ENCODE data around the gene TCF4.

The TCF4 gene

DNA sequence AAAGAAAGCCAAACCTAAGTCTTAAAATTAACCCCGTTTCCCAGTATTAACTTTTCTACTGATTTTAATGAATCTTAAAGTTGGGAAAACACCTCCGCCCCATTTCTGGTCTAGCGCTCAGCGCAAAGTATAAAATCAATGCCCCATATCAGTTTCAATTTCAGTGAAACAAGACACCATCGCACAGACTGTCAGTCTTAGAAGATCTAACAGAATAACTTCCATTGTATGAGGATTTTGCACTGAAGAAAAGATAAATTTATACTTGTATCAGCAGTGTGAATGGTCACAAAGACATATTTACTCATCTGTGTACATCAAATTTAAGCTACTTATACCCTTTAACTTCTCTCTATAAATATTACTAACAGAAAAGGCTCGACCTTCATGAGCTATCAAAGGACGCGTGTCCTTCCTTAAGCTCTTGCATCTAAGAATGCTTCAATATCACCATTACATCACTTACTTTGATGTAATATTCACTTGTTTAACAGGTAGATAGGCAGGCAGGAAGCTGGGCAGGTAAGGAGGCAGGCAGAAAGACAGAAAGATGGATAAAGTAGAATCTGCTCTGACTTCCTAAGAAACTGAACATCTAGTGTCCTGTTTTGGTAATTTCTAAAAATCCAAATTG is 183.0 kb downstream of the TCF4 start:
- DNase-seq: no peak

DNA sequence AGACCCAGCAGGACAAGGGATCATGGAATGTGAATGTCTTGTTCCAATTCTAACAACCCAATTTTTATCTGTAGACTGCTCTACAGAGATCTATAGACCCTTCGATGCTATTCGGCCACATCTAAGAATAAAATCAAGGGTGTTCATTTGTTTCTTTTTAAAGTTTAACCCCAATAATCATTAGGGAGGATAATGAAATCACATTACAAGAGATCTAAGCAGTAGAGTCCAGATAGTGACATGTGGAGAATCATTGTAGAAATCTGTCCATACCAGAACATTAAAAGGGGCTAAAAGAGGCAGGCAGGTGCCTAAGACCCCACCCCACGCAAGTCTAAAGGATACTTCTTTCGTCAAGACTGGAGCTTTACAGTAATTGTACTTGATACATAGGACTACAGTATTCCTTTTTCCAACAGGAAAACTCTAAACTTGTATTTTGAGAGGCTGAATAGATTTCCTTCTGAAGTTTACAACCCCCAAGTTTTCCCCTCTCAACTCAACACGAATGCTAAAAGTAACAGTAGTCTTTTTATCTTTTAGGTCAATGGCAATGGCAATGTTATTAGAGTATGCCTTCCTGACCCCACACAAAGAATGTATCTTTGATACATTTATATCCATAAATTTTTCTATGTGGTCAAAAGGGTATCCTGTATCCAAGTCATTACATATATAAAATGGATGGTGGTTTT is 183.7 kb downstream of the TCF4 start:
- no peak for DNase-seq

DNA sequence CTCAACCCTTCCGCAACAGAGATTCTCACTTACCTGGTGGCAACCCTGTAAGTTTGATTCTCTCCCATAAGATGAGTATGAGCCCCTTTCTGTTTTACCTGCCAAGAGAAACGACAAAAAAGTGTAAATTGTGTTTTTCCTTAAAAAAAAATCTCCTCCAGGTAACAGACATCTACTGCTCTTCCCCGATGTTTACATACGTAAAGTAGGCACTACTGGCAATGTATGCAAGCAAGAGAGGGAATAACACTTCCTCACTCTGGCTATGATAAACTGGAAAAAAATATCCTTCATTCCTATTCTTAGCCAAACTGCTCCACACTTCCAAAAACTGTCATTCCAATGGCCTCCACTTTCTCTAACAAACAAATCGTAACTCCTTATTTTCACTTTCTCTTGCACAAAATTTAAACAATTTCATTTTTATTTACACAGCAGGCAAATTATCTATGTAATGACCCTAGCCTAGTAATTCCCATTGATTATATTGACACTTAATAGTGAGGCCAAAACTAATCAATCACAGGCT is 184.5 kb downstream of the TCF4 start:
- no peak for DNase-seq

DNA sequence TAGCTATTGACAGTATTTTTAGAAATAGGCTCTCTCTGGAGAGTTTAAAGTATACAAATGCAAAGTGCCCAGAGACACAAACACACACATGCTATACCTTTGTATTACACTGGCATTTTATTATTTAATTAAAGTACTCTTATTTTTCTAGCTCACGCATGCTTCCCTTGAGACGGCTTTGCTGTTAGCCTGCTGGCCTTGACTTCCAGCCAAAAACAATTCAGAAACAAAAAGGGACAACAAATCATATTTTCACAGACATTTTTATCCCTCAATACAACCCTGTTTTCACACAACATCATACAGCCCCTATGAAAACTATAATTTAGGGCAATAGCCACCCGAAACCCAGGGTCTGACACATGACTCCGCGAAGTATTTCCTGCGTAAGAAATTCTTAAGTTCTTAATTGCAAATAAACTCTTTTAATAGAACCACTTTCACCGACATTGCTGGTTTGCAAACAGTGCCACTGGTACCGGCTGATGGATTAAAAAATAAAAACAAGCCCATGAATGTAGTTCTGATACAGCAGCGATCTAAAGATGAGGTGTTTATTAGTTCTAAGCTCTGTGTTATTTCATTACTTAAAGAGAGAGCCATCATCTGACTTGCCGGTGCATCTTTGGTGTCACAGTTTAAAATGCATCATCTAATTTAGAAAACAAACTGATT is 185.1 kb downstream of the TCF4 start:
- DNase-seq: no peak

DNA sequence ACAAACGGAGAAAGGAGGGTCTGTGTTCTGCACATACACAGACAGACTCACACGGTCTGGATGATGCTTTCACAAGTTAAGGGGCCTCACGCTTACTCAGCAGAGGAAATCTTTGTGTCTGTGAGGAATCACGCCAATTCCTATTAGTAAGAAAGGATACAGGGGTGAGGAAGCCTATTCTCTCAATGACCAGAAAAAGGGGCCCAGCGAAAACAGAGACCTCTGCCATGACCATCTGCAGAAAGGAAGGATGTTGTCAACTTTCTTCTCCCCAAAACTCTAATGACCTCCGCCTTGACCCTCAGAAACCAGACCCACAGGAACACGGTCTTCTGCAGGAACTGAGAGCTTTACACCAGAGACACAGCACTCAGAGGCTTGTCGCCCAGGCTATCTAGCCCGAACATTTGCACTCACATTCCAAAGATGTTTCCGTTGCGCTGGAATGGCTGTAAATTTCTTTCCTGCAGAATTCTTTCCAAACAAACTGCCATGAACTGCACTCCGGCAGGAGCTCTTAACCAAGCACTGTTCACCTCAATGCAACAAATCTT is 186.3 kb downstream of the TCF4 start:
- DNase-seq: no peak

DNA sequence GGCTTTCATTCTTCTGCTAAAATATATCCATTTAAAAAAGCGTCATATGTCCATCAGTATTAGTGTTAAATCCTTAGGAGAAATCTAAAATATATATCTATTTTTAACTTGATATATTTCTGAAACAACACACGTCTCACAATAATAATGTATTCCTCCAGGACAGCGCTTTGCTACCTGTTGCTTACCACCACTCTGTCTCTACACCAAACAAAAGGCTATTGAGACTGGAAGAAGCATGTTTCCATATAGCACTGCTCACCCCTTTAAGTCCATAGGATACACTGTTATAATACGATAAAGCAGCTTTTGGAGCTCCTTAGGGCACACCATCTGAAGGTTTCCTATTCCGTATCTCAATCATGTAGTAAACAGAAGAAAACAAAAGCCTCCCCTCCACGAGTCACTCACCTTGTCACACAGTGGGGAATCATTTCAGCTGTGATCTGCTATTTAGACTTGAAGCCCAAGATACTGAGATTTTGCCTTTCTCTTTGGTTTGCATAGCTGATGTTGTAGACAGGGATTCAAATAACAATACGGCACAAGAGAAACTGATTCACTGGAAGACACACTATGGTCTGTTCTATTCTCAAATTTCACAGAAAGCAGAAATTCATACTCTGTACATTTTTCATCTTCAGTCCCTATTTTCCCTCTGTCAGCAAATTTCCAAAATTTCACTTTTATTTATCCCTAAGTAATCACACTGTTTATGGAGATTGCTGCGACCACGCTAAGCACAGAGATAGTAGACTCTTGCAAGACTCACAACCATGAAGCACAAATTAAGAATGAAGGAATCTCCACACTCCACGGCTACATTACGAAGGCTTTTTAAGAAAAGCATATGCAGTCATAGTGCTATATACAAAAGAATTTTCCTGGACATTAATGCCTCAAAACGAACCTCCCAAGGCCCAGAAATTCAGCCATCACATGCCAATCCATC is 187.1 kb downstream of the TCF4 start:
- DNase-seq: no peak

DNA sequence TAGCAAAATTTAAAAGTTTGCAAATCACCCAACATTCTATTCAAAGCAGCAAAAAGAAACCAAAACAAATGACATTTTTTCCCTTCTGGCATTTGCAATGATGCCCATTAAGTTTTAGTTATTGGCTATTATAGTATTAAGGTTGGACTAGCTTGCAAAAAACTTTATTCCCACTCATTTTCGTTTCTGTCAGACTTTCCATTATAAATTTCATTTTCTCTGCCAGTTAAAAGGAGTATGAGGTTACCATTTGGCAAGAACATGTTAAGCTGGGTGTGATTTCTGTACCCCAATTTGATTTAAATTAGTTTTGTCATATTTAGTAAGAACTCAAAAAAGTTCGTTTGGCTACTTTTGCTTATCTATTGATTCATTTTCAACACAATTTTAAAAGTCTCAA is 187.9 kb downstream of the TCF4 start:
- no peak for DNase-seq

DNA sequence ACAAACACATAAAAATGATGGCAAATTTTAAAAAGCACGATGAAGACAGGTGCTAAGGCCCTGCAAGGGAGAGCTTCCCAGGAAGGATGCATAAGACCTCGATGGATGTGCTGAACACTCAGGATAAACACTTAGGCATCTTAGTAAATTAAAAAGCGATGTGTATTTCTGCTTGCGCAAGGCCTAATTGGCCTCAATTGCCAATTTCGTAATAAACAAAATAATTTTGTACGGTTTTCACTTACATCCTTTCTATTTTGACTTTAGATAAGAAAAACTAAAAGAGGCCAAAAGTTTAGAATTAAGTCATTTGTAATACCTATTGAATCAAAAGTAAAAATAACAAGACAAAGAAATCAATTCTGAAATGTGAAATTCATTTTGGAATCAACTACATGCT is 189.1 kb downstream of the TCF4 start:
- no peak for DNase-seq

DNA sequence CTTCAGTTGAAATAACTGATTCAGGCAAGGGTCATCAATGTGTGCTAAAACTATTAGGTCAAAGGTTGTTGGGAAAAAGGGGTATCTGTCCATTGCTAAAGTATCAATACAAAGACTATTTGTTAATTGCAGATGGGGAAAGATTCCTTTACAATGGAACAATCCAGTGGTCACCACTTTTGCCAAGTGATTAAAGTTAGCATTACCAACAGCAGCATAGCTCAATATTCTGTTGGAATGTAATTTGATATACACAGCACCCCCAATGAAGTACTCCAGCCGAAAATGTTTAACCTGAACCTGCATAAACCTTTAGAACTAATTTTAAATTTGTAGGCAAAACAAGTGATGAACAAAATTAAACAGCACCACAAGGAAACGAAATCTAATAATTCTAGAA is 191.0 kb downstream of the TCF4 start:
- no peak for DNase-seq

DNA sequence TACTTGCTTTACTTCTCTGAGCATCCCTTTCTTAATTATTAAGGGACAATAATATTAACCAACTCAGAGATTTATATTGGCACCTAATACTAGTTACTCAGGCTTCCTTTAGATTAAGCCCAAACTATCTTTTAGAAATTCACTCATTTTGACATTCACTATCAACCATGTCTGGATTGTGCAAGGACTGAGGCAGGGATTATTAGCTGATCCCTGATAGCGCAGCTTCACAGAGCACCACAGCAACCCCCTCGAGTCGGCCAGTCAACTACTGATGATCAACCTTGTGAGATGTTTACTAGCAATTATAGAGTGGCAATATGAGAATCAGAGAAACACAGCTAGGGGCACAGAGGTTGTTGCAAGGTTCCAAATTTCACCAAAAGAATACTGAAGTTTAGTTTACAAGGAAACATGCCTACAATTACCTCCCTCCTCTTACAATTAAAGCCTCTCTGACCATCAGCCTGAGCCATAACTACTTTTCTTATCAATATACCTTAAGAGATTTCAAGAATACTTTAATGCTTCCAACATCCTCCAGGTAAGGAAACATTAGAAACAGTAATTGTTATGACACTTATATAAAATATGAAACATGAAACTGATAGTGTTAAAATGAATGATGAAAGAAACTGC is 191.6 kb downstream of the TCF4 start:
- no peak for DNase-seq

DNA sequence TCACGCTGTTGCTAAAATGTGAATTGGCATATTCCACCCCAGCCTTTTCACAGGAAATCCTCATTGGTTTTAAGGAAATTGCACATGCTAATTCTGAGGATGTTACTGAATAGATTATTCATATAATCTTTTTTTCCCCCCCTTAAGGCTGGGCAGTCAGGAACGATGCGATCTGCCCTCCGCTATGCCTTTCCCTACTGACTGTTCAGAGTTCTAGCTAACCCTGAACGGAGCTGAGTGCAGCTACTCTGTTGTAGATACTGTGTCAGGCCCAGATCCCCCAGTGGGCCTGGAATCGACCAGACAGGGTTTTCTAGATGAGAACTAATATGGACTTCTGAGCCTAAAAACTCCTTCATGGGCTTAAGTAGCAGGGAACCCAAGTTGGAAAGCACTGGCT is 192.2 kb downstream of the TCF4 start:
- no peak for DNase-seq

DNA sequence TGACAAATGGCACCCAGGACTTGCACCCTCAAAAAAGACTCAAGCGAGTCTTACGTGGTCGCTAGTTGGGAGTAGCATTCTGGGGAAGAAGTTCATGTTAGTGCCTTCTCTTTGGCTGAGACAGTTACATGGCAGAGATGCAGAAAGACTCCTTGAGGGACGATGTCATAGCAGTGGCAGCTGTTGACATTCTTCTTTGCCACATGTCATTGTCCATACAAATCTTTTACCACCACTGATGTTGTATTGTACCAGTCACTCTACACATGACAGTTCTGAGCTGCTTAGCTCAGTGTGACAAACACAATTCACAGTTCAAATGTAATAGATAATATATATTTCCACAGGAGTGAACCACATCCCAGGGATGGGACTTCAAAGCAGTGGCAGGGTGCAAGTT is 197.1 kb downstream of the TCF4 start:
- DNase-seq: no peak

DNA sequence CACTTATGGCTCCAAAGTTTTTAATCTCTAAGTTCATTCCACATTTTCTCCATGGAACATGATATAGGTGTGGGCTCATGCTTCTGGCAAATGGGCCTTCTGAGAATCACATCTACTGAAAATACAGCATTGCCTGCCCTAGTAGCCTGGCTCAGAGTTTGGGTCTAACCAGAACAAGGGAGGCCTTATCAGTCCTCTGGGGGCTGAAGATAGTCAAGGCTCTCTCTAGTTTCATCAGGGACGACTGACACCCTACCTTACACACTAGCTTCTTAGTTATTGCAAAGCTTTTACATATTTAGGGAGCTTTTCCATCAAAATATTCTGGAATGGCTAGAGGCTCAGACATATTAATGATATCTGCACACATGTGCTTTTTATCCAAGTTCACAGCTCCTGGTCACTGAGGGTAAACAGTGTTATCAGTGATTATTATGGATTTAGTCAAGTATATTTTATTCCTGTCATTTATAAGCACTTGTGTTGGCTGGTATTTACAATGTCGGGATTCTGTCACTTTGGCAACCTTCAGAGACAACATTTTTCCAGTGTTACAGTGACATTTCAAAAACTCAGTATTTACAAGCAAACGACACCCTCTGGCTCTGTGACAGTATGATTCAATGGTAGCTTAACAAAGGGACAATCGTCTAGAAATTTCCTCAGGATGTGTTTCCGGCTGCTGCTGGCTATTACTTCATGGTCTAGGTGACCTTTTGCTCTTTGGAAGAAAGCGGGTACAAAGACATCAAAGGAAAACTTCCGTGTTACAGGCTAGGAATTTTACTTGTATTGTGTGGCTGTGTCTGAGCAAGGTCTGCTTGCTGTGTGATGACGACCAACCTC is 200.6 kb downstream of the TCF4 start:
- DNase-seq: peak; percentile 39

DNA sequence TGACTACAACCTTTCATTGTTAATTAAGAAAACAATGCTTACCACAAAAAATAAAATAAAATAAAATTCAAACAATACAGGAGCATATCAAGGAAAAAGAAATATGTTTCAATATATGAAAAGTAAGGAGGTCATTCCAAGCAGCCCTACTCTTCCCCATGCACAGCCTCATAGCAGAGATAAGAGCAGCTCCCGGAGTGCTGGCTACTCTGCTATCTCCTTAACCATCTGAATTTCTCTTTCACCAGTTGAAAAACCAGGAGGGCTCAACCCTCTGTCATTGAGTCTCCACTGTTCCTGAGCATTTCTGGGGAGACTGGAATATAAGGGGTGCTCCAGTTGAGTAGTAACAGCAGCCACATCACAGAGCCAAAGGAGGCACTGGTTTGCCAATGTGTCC is 201.4 kb downstream of the TCF4 start:
- DNase-seq: peak; percentile 24

DNA sequence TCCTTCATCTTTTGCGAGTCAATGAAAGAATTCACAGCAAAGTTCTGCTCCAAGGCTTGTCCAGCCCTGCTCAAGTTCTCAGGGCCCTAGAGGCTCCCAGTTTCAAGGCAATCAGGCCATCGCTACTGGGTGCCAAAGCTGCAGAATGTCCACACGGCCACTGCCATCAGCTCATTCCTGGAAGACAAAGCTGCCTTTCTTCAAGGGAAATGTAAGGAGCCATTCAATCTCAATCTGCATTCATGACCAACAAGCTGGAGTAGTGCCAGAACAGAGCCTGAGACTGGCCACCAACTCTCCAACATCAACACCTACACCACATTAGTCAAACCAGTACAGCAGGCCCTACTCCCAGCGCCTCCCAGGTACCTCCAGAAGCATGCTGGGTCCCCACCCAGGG is 202.2 kb downstream of the TCF4 start:
- no peak for DNase-seq

DNA sequence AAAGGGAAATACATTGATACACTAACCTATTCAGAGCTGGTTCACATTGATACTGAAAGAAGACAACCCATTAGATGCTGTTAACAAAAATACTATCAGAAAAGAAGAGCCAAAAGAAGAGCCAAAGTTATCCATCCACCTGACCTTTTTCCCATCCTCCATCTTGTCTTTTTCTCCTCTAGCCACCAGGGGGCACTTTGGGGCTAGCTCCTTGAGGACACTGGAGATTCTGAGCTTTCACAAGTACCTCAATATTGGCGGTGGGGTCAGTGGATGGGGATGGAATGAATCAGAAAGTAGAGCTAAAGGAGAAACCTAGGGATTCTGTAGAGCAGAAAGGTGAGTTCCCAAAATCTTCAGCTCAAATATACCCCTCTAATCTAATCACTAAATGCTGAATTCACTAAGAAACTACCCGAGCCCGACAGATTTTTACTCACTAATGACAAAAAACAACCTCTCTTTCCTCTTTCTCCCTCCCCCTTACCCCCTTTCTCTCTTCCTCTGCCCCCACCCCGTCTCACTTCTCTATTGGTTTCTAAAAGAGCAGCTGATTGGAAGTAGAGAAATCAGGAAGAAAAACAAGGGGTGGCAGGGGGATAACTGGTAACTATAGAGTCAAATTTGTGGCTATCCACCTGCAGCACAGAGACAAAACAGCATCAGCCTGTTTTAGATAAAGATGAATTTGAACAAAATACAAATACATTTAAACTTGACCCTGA is 203.3 kb downstream of the TCF4 start:
- DNase-seq: peak; percentile 68

DNA sequence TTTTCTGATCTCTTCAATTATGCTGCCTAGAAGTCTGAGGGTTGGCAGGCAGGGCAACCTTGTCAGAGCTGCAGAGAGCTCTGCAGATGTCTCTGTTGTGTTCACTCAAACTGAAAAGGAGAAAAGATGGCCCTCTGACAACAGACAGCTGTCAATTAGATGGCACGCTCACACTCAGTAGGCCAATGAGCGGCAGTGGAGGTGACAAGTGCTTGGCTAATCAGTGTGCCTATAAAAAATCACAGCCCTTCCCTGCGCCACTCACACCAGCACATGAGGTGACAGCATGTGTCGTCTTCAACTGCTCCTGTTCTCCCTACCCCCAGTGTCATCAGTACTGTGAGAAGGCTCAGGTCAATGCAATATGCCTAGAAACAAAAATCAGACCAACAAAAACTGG is 203.9 kb downstream of the TCF4 start:
- no peak for DNase-seq

DNA sequence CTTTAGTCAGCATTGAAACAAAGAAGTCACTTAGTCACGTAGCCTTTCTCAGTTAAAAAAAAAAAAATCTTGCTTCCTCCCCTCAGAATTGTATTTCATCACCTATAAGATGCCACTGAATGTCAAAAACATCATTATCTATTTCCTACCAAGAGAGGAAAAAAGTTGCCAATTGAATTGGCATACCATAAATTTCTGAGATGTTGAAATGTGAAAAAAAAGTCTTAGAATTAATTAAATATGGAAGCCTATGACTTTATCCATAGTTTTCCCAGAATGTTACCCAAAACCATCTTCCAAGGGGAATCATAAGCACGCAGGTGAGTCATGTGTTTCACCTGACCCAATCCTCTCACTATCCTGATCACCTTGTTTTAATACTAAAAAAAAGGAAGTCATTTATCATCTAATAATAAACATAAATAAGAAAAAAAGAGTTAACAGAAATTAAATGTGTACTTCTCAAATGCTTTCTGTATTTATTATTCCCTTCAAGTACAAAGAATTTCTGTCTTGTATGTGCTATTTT is 205.7 kb downstream of the TCF4 start:
- DNase-seq: no peak

DNA sequence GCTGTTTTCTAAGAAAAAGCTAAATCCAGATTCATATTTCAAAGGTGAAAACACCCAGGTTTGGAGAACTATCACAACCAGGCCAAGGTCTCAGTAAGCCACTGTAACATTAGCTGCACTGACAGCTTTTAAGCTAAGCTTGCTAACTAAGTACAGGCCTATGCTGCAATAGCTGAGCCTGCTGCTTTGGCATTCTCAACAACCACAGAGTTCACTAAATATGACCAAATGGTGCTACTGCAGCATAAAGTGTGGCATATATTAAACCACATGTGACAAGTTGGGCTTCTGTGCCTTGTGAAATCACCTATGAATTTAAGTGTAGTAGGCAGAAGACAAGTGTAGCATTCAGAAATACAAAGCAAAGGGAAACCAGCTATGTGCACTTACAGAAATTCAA is 206.7 kb downstream of the TCF4 start:
- no peak for DNase-seq

DNA sequence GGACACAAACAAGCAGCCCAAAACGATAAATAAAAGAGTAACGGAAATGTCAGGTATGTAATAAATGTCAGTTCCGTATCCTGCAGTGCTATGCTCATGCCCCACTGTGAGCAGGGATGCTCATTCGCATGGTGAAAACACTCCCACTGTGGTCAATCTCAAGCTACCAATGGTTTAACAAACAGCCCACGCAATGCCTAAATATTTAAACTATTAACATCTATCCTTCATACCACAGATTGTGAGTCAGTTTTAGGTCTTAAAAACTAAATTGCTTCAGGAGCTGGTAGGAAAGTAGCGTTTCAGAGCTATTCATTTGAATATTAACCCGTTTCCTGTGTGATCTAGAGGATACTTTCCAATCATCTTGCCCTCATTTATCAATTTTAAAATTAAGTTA is 207.4 kb downstream of the TCF4 start:
- no peak for DNase-seq
